ENCODE results near the gene PRDM16. TPM values are rescaled to one million over a fixed set of nuclear protein-coding genes. Genes with fewer than 3 reads are reported as not detected.

PRDM16 gene
- total RNA-seq, 1 experiment from 2014 or later, result 6.1 TPM

DNA sequence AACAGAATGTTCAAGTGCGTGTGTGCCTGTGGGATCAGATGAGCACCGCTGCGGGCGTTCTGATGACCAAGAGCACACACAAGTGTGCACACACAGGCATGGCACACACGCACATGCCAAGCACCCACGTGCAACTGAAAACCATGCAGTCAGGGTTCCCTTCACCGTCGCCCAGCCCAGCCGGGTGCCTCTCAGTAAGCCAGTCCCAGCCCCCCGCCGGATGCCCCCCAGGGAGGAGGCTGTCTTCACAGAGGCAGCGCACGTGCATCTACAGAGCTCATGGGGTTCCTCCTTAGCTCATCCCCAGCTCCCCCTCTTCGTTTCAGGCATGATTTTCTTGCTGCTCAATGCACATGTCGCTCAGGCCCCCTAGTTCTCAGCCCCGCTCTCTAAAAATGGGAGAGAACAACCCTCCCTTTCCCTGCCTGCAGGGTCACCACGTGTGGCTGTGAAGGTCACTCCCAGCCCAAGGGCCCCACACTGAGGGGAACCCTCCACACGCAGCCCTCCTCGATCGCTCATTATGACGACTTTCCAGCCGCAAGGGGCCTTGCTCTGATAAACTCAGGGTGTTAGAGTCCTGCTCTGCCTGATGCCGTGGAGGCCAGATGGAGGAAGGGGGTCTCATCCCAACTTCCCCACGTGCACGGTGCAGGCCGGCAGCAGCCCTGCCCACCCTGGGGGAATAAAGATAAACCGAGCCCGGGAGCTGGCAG, 355.1 kb downstream of the PRDM16 start:
- Histone ChIP-seq H2AFZ (ENCODE audit: low read depth, low read length, poor library complexity, severe bottlenecking) (no peak overlapping the region), H3K79me2 (ENCODE audit: insufficient read depth, low read length) (no peaks in the 10 kb centered on the region), H3K4me3 (replicated peaks in 1 of 2; ENCODE audit: low read depth in 1 of 2, low read length in 2 of 2) (no peak overlapping the region), H3K9me3 (ENCODE audit: control insufficient read depth in 1 of 2, insufficient read depth in 1 of 2, low read depth in 1 of 2, low read length in 2 of 2) (no peaks in the 10 kb centered on the region), H4K20me1 (ENCODE audit: insufficient read depth) (no peaks in the 10 kb centered on the region), H3K4me1 (ENCODE audit: control insufficient read depth in 1 of 2, insufficient read depth in 2 of 2, low read length in 2 of 2) (peaks cover 0 to 7% of the 10 kb centered on the region in 2 experiments; a peak in 2 of 4 replicates), H3K27ac (ENCODE audit: low read depth, low read length) (no peak overlapping the region), H3K27me3 (ENCODE audit: insufficient read depth, low read length) (no peaks in the 10 kb centered on the region), H3K36me3 (ENCODE audit: control insufficient read depth in 1 of 2, insufficient read depth in 2 of 2, low read length in 2 of 2) (no peaks in the 10 kb centered on the region), H3K9me2 (ENCODE audit: insufficient read depth) (no peaks in the 10 kb centered on the region), H3K4me2 (ENCODE audit: low read length) (no peak overlapping the region), H3K9ac (ENCODE audit: low read length) (no peak overlapping the region)
- CTCF ChIA-PET, result interaction anchor here (0.8 to 3.1 kb wide), 4 partner anchors 12 to 602 kb away, joined by 3 to 18 read pairs (median 10); no protein-coding TSS in a partner anchor
- POLR2A ChIA-PET, result interaction anchor here (0.7 kb wide), 1 partner anchor 172 kb away, joined by 4 read pairs; no protein-coding TSS in a partner anchor
- peak; percentile 4; the same call in 1 of the 2 replicates for ATAC-seq
- intact Hi-C loops (cut with micrococcal nuclease), result loop anchor here (1.0 kb wide), 2 partner anchors 412 to 602 kb away; no protein-coding TSS in a partner anchor
- no peak for DNase-seq (ENCODE audit: low read depth, low spot score)
- no peak for TF ChIP-seq ELF1 (IDR thresholded peaks at IDR 0.05; ENCODE audit: borderline replicate concordance, low read depth)
- TF ChIP-seq, protein P1, sequence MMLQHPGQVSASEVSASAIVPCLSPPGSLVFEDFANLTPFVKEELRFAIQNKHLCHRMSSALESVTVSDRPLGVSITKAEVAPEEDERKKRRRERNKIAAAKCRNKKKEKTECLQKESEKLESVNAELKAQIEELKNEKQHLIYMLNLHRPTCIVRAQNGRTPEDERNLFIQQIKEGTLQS (IDR thresholded peaks at IDR 0.05), result no peak
- TF ChIP-seq CBX3 (IDR thresholded peaks at IDR 0.05; ENCODE audit: low read depth), result no peak
- no peak for TF ChIP-seq ZFX (IDR thresholded peaks at IDR 0.05)
- no peak for TF ChIP-seq TCF7L2 (IDR thresholded peaks at IDR 0.05; ENCODE audit: borderline replicate concordance, extremely low read depth, insufficient read depth, insufficient read length)
- TF ChIP-seq, protein P2, sequence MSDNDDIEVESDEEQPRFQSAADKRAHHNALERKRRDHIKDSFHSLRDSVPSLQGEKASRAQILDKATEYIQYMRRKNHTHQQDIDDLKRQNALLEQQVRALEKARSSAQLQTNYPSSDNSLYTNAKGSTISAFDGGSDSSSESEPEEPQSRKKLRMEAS (IDR thresholded peaks at IDR 0.05), result no peak
- TF ChIP-seq ZNF274 (IDR thresholded peaks at IDR 0.05; ENCODE audit: low read depth, low read length), result no peak
- no peak for TF ChIP-seq JUND (IDR thresholded peaks at IDR 0.05)
- TF ChIP-seq POLR2A (IDR thresholded peaks at IDR 0.05; ENCODE audit: borderline replicate concordance, extremely low read depth, insufficient read depth, insufficient read length), result no peak
- no peak for TF ChIP-seq CEBPB (IDR thresholded peaks at IDR 0.05; ENCODE audit: low read depth)
- TF ChIP-seq, protein P3, sequence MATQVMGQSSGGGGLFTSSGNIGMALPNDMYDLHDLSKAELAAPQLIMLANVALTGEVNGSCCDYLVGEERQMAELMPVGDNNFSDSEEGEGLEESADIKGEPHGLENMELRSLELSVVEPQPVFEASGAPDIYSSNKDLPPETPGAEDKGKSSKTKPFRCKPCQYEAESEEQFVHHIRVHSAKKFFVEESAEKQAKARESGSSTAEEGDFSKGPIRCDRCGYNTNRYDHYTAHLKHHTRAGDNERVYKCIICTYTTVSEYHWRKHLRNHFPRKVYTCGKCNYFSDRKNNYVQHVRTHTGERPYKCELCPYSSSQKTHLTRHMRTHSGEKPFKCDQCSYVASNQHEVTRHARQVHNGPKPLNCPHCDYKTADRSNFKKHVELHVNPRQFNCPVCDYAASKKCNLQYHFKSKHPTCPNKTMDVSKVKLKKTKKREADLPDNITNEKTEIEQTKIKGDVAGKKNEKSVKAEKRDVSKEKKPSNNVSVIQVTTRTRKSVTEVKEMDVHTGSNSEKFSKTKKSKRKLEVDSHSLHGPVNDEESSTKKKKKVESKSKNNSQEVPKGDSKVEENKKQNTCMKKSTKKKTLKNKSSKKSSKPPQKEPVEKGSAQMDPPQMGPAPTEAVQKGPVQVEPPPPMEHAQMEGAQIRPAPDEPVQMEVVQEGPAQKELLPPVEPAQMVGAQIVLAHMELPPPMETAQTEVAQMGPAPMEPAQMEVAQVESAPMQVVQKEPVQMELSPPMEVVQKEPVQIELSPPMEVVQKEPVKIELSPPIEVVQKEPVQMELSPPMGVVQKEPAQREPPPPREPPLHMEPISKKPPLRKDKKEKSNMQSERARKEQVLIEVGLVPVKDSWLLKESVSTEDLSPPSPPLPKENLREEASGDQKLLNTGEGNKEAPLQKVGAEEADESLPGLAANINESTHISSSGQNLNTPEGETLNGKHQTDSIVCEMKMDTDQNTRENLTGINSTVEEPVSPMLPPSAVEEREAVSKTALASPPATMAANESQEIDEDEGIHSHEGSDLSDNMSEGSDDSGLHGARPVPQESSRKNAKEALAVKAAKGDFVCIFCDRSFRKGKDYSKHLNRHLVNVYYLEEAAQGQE (IDR thresholded peaks at IDR 0.05; ENCODE audit: low read depth), result no peak
- TF ChIP-seq, protein P4, sequence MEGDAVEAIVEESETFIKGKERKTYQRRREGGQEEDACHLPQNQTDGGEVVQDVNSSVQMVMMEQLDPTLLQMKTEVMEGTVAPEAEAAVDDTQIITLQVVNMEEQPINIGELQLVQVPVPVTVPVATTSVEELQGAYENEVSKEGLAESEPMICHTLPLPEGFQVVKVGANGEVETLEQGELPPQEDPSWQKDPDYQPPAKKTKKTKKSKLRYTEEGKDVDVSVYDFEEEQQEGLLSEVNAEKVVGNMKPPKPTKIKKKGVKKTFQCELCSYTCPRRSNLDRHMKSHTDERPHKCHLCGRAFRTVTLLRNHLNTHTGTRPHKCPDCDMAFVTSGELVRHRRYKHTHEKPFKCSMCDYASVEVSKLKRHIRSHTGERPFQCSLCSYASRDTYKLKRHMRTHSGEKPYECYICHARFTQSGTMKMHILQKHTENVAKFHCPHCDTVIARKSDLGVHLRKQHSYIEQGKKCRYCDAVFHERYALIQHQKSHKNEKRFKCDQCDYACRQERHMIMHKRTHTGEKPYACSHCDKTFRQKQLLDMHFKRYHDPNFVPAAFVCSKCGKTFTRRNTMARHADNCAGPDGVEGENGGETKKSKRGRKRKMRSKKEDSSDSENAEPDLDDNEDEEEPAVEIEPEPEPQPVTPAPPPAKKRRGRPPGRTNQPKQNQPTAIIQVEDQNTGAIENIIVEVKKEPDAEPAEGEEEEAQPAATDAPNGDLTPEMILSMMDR (IDR thresholded peaks at IDR 0.05 in 2 of 3, conservative IDR thresholded peaks at IDR 0.05 in 1 of 3; ENCODE audit: borderline replicate concordance in 1 of 3, insufficient read depth in 1 of 3, low read depth in 2 of 3, low read length in 2 of 3), result no peak
- TF ChIP-seq EZH2 (IDR thresholded peaks at IDR 0.05), result no peak
- TF ChIP-seq SRF (IDR thresholded peaks at IDR 0.05; ENCODE audit: low read depth), result no peak
- no peak for TF ChIP-seq FOSL1 (IDR thresholded peaks at IDR 0.05; ENCODE audit: low read depth)
- TF ChIP-seq YY1 (IDR thresholded peaks at IDR 0.05; ENCODE audit: extremely low read depth, insufficient replicate concordance, low read depth, low read length), result no peak
- RAD21 ChIA-PET (ENCODE audit: low non-redundant PET in 1 of 2, low total read pairs in 2 of 2, uncharacterized antibody in 2 of 2, unreplicated experiment in 2 of 2), result interaction anchor here in 1 of 2 experiments (0.6 kb wide), 1 partner anchor 411 kb away, joined by 4 read pairs; no protein-coding TSS in a partner anchor
- BruUV-seq (replicated peaks), result no TSS peak
